GM23338 (cell line): Measurements from ENCODE around the gene SLCO3A1. TPM values are rescaled to one million over a fixed set of nuclear protein-coding genes. Genes with fewer than 3 reads are reported as not detected.

Experiments used
- ATAC-seq: fragments of 200-7000 bp; cut with Tn5 transposase; 3 replicates; pipeline ENCODE4 v1.9.1; 2020
- DNase-seq: peaks from one replicate; pipeline ENCODE4 v3.0.0-alpha.2; 2015; ENCODE audit warnings: low spot score
- H2AFZ ChIP-seq: fragments of 200-600 bp; sonication (generic); 2 replicates; pipeline ENCODE4 v1.8.0; 2016; ENCODE audit warnings: antibody characterized with exemption, mild to moderate bottlenecking, moderate library complexity
- H3F3A ChIP-seq: fragments of 200-600 bp; sonication (generic); replicated peaks from 2 replicates; pipeline ENCODE4 v1.8.0; 2017; ENCODE audit warnings: antibody characterized with exemption, mixed run types, low read depth
- H3K27ac ChIP-seq: fragments of 200-600 bp; sonication (generic); 2 replicates; pipeline ENCODE4 v1.6.1; 2016; ENCODE audit warnings: low read depth
- H3K27me3 ChIP-seq: fragments of 200-600 bp; sonication (generic); 2 replicates; pipeline ENCODE4 v1.8.0; 2016; ENCODE audit warnings: mild to moderate bottlenecking, mixed run types, moderate library complexity; ENCODE audit not compliant: insufficient read depth
- H3K36me3 ChIP-seq: fragments of 200-600 bp; sonication (generic); 2 replicates; pipeline ENCODE4 v1.8.0; 2016; ENCODE audit warnings: mild to moderate bottlenecking; ENCODE audit not compliant: insufficient read depth
- H3K4me1 ChIP-seq: fragments of 200-600 bp; sonication (generic); 2 replicates; pipeline ENCODE4 v1.8.0; 2016; ENCODE audit warnings: mild to moderate bottlenecking, moderate library complexity; ENCODE audit not compliant: insufficient read depth
- H3K4me2 ChIP-seq: fragments of 200-600 bp; sonication (generic); 2 replicates; pipeline ENCODE4 v1.7.1; 2017; ENCODE audit warnings: mixed run types
- H3K4me3 ChIP-seq: fragments of 200-600 bp; sonication (generic); 2 replicates; pipeline ENCODE4 v1.6.1; 2016; ENCODE audit warnings: mixed run types
- H3K79me2 ChIP-seq: fragments of 200-600 bp; sonication (generic); replicated peaks from 2 replicates; pipeline ENCODE4 v1.8.0; 2017; ENCODE audit warnings: mild to moderate bottlenecking; ENCODE audit not compliant: insufficient read depth
- H3K9me2 ChIP-seq: fragments of 200-600 bp; sonication (generic); 2 replicates; pipeline ENCODE4 v1.8.0; 2017; ENCODE audit not compliant: insufficient read depth
- H4K20me1 ChIP-seq: fragments of 200-600 bp; sonication (generic); replicated peaks from 2 replicates; pipeline ENCODE4 v1.8.0; 2017; ENCODE audit warnings: mild to moderate bottlenecking; ENCODE audit not compliant: insufficient read depth
- H3K27ac Mint-ChIP-seq: 2 replicates; pipeline ENCODE4 v1.8.0; 2020; ENCODE audit warnings: inconsistent platforms, mild to moderate bottlenecking, moderate library complexity, mixed read lengths
- H3K27me3 Mint-ChIP-seq: 3 replicates; pipeline ENCODE4 v1.8.0; 2022; ENCODE audit warnings: low read depth, mild to moderate bottlenecking, moderate library complexity, mixed read lengths, inconsistent platforms; ENCODE audit not compliant: insufficient read depth, poor library complexity
- H3K36me3 Mint-ChIP-seq: 3 replicates; pipeline ENCODE4 v1.8.0; 2021; ENCODE audit warnings: low read depth, mild to moderate bottlenecking, inconsistent platforms, moderate library complexity, mixed read lengths
- H3K4me1 Mint-ChIP-seq: 3 replicates; pipeline ENCODE4 v1.8.0; 2020; ENCODE audit warnings: mild to moderate bottlenecking, inconsistent platforms, mixed read lengths
- H3K4me3 Mint-ChIP-seq: 3 replicates; pipeline ENCODE4 v1.8.0; 2021; ENCODE audit warnings: moderate library complexity, mild to moderate bottlenecking, inconsistent platforms, mixed read lengths
- H3K9me3 Mint-ChIP-seq: 3 replicates; pipeline ENCODE4 v1.8.0; 2020; ENCODE audit warnings: moderate library complexity, mild to moderate bottlenecking, inconsistent platforms, mixed read lengths
- CREB1 ChIP-seq: fragments of 250-450 bp; sonication (Bioruptor Pico); IDR thresholded peaks from 2 replicates; pipeline ENCODE4 v1.5.0; 2020; ENCODE audit warnings: low read depth, mild to moderate bottlenecking, moderate library complexity
- ETS1 ChIP-seq: IDR thresholded peaks from 2 replicates; pipeline ENCODE4 v1.6.1; 2016; ENCODE audit warnings: antibody characterized with exemption
- EZH2 ChIP-seq: fragments of 200-600 bp; sonication (generic); IDR thresholded peaks from one replicate; pipeline ENCODE4 v1.8.0; 2017; ENCODE audit warnings: antibody characterized with exemption, mild to moderate bottlenecking, low read depth; ENCODE audit not compliant: unreplicated experiment
- NANOG ChIP-seq: IDR thresholded peaks from 2 replicates; pipeline ENCODE4 v1.6.1; 2016; ENCODE audit warnings: antibody characterized with exemption, borderline replicate concordance
- ZNF114 ChIP-seq: fragments of 250-450 bp; sonication (Bioruptor Pico); IDR thresholded peaks from 2 replicates; pipeline ENCODE4 v1.5.0; 2020; ENCODE audit warnings: mild to moderate bottlenecking, moderate library complexity
- ZNF331 ChIP-seq: fragments of 250-450 bp; sonication (Bioruptor Pico); IDR thresholded peaks from 2 replicates; pipeline ENCODE4 v1.5.0; 2020; ENCODE audit warnings: low read depth, mild to moderate bottlenecking, moderate library complexity
- ZNF462 ChIP-seq: fragments of 250-450 bp; sonication (Bioruptor Pico); IDR thresholded peaks from 2 replicates; pipeline ENCODE4 v1.5.0; 2020; ENCODE audit warnings: mild to moderate bottlenecking, moderate library complexity
- polyA plus RNA-seq: library from polyadenylated mRNA; unstranded; fragments of >200 nt; fragmentation: Nextera tagmentation; extraction: Ambion mirVana; gene quantifications from 2 replicates; pipeline ENCODE4 v1.2.1, GENCODE V29; 2016
- total RNA-seq: library from RNA; depleted of rRNA; stranded (reverse); fragments of >200 nt; shearing (Covaris generic); gene quantifications from 2 replicates; pipeline ENCODE4 v1.2.3, GENCODE V29; 2014

SLCO3A1 gene
- total and polyA plus RNA-seq, 2 experiments from 2014 or later: 7.3 to 9.4 TPM

GRCh38 chr15:91921843-91922198 is 68.3 kb downstream of the SLCO3A1 start:
- Histone ChIP-seq H3K79me2 (peaks cover 26% of the 10 kb centered on the region), H3F3A (no peaks in the 10 kb centered on the region), H4K20me1 (no peaks in the 10 kb centered on the region; the same call in 1 of the 2 replicates), H3K27ac (no peak overlapping the region), H3K4me2 (no peak overlapping the region), H3K4me1 (peaks cover 20% of the 10 kb centered on the region; the same call in 1 of the 2 replicates), H3K27me3 (no peaks in the 10 kb centered on the region), H3K4me3 (no peak overlapping the region), H2AFZ (no peak overlapping the region), H3K9me2 (0 out of 2 replicates have a peak, but pooled peaks cover 4% of the 10 kb centered on the region), H3K36me3 (no peaks in the 10 kb centered on the region)
- TF ChIP-seq ZNF114 (CRISPR knock-in tag): no peak
- no peak for TF ChIP-seq ZNF331 (CRISPR knock-in tag)
- TF ChIP-seq NANOG: no peak
- TF ChIP-seq ETS1: no peak
- TF ChIP-seq EZH2: no peak
- TF ChIP-seq ZNF462: no peak
- TF ChIP-seq CREB1 (CRISPR knock-in tag): no peak
- Mint-ChIP-seq H3K27ac (no peak overlapping the region), H3K4me1 (peaks cover 29% of the 10 kb centered on the region), H3K9me3 (no peaks in the 10 kb centered on the region), H3K27me3 (no peaks in the 10 kb centered on the region), H3K4me3 (no peak overlapping the region), H3K36me3 (peaks cover under 1% of the 10 kb centered on the region; the same call in 1 of the 3 replicates)
- DNase-seq (no peak), ATAC-seq (no peak)
